Uterus (tissue), 4 donors: ENCODE results near the gene MED31. TPM values are rescaled to one million over a fixed set of nuclear protein-coding genes. Genes with fewer than 3 reads are reported as not detected.

ENCODE experiments used
- DNase-seq, 2 donors: peaks; one replicate each; pipeline ENCODE4 v3.0.0-alpha.2; 2019 to 2020
- H3K27ac ChIP-seq, 2 donors: fragments of 200-600 bp; sonication (generic); 1 replicate in 1 of 2; 2 replicates in 1 of 2; pipeline ENCODE4 v1.5.1; 2016 to 2018
- H3K27me3 ChIP-seq, 2 donors: fragments of 200-600 bp; sonication (generic); one replicate each; pipeline ENCODE4 v1.5.1; 2018 to 2019; ENCODE audit warnings: control low read depth in 1 of 2
- H3K36me3 ChIP-seq, 2 donors: fragments of 200-600 bp; sonication (generic); one replicate each; pipeline ENCODE4 v1.5.1; 2019; ENCODE audit warnings: control low read depth in 1 of 2
- H3K4me1 ChIP-seq, 2 donors: fragments of 200-600 bp; sonication (generic); one replicate each; pipeline ENCODE4 v1.5.1; 2018 to 2019; ENCODE audit warnings: control low read depth in 1 of 2
- H3K4me3 ChIP-seq, 2 donors: fragments of 200-600 bp; sonication (generic); 1 replicate in 1 of 2; 2 replicates in 1 of 2; pipeline ENCODE4 v1.5.1; 2018 to 2019; ENCODE audit warnings: mild to moderate bottlenecking in 1 of 2
- H3K9me3 ChIP-seq, 2 donors: fragments of 200-600 bp; sonication (generic); one replicate each; pipeline ENCODE4 v1.5.1; 2019; ENCODE audit warnings: control low read depth in 1 of 2
- POLR2A ChIP-seq, 2 donors: fragments of 450-650 bp; IDR thresholded peaks; one replicate each; pipeline ENCODE4 v1.6.1; 2016; ENCODE audit warnings: antibody characterized with exemption in 2 of 2, mild to moderate bottlenecking in 1 of 2, moderate library complexity in 1 of 2
- intact Hi-C: fragments of 100-400 bp; cut with DNase I; formaldehyde crosslinking; loops from one replicate; pipeline ENCODE4 v1.15.1; 2023; ENCODE audit warnings: low total_unique reads
- total RNA-seq, 4 donors: library from RNA; depleted of rRNA in 3 of 4; stranded (reverse); fragments of >200 nt in 3 of 4; gene quantifications; one replicate each; pipeline versions ENCODE4 v1.1.0 to v1.2.4, GENCODE V29; 2014 to 2023
- TF ChIP-seq, protein P1 (sequence below), 4 experiments: fragments of 200-600 bp in 2 of 4; fragments of 450-650 bp in 2 of 4; sonication (generic) in 2 of 4; IDR thresholded peaks; one replicate each; pipeline ENCODE4 v1.5.1; 2016 to 2019; ENCODE audit warnings: antibody characterized with exemption in 4 of 4, mild to moderate bottlenecking in 2 of 4, moderate library complexity in 1 of 4
- donor health status: DM: yes; HTN: yes; CAD: no.

MED31 gene
- total RNA-seq, 4 donors from 2014 or later: 1.5 to 49.7 (median 15.7) TPM

DNA sequence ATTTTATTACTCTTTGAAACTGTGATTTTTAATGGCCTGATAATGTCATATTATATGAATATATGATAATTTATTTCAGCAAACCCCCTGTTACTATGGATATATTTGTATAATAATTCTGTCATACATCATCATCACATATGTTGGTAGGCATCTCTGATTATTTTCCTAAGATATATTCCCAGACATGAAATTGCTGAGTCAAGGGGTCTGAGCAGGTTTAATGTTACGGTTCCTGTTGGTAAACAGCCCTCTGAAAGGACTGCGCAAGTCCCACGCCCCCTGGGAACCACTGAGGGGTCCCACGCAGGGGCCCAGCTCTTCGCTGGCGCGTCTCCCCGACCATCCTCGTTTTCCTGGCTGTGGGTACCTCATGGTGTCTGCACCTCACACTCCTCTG, 37.5 kb upstream of the MED31 start:
- Histone ChIP-seq H3K27me3 (no peaks in the 10 kb centered on the region), H3K36me3 (no peaks in the 10 kb centered on the region), H3K4me3 (no peak overlapping the region), H3K27ac (no peak overlapping the region), H3K9me3 (no peaks in the 10 kb centered on the region), H3K4me1 (no peaks in the 10 kb centered on the region)
- DNase-seq: no peak
- intact Hi-C loops: no loop called here
- no peak for TF ChIP-seq POLR2A (IDR thresholded peaks at IDR 0.05)
- TF ChIP-seq, protein P1, sequence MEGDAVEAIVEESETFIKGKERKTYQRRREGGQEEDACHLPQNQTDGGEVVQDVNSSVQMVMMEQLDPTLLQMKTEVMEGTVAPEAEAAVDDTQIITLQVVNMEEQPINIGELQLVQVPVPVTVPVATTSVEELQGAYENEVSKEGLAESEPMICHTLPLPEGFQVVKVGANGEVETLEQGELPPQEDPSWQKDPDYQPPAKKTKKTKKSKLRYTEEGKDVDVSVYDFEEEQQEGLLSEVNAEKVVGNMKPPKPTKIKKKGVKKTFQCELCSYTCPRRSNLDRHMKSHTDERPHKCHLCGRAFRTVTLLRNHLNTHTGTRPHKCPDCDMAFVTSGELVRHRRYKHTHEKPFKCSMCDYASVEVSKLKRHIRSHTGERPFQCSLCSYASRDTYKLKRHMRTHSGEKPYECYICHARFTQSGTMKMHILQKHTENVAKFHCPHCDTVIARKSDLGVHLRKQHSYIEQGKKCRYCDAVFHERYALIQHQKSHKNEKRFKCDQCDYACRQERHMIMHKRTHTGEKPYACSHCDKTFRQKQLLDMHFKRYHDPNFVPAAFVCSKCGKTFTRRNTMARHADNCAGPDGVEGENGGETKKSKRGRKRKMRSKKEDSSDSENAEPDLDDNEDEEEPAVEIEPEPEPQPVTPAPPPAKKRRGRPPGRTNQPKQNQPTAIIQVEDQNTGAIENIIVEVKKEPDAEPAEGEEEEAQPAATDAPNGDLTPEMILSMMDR (IDR thresholded peaks at IDR 0.05): no peak

DNA sequence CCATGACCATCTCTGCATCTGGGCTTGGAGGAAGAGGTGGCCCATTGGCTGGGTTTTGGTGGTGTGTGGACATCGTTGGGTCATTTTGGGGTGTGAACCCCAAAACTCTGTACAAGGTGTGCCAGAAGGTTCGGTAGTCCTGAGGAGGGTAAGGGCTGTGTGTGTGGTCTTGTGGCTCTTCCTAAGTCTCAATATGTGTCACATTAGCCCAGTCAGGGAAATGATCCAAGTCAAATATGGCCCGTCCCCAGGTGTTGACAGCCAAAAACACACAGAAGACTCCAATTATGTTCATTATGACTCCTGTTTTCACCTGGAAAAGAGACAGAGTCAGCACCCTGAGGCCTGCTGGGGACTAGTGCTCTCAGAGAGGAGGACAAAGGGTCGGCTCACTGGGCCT, 34.6 kb upstream of the MED31 start:
- DNase-seq: no peak
- intact Hi-C loops: no loop called here
- Histone ChIP-seq H3K27me3 (no peaks in the 10 kb centered on the region), H3K27ac (no peak overlapping the region), H3K4me1 (no peaks in the 10 kb centered on the region), H3K36me3 (no peaks in the 10 kb centered on the region), H3K4me3 (no peak overlapping the region), H3K9me3 (no peaks in the 10 kb centered on the region)
- TF ChIP-seq, protein P1 (IDR thresholded peaks at IDR 0.05): no peak
- TF ChIP-seq POLR2A (IDR thresholded peaks at IDR 0.05): no peak

DNA sequence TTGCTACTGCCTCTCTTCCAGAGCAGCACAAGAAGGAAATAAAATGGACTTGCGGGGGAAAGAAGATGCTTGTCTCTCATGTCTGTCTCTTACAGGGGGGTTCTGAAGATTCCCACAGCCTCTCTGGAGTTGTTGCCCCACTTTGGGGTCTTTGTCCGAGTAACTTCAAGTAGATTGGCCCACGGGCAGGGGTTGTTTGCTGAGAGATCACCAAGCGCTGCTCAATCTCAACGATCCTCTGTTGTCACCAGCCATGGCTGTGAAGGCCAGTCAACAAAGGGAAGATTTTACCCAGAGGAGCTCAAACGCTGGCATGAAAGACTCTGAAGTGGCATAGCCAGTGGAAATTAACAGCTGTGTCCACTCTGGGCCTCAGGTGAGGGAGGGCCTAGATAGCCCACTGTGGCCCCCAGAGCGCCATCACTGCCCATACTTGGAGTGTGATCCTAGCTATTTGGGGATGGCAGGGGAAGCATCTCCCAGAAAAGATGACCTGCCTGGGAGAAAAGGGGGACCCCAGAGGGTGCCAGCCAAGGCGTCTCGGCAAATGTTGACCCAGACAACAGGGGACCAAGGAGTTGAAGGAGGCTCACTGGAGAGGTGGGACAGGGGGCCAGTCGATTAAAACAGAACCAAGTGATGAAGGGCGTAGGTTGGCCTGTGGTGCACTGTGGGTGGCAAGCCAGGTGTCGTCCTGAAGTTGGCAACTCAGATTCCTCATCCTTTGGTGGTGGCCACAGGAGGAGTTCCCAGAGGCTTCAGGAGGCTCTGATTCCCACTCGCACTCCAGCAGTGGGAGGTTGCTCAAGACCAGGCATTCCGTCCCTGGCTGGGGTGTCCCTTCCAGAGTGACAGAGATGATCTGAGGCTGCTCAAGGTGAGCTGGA, 33.7 kb upstream of the MED31 start:
- intact Hi-C loops: no loop called here
- H3K4me1 ChIP-seq: no peaks in the 10 kb centered on the region
- no peak for TF ChIP-seq POLR2A (IDR thresholded peaks at IDR 0.05)
- TF ChIP-seq, protein P1 (IDR thresholded peaks at IDR 0.05): no peak
- H3K4me3 ChIP-seq: no peak overlapping the region
- H3K36me3 ChIP-seq: no peaks in the 10 kb centered on the region
- H3K27ac ChIP-seq: no peak overlapping the region
- no peaks in the 10 kb centered on the region for H3K9me3 ChIP-seq
- no peak for DNase-seq
- H3K27me3 ChIP-seq: no peaks in the 10 kb centered on the region

DNA sequence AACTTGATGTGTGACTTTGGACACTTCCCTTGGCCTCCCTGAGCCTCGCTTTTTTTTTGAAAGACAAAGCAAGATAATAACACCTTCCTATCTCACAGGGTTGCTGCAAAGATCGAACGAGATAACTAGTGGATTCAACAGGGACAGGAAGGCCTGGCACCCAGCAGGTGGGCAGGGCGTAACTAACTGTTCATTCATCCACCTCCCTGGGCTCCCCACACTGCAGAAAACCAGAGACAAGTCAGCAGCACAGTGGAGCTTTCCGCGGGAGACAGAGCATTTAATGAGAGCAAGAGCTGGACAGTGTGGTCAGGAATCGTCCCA, 33.0 kb upstream of the MED31 start:
- no peak for DNase-seq
- H3K36me3 ChIP-seq: no peaks in the 10 kb centered on the region
- no peak overlapping the region for H3K4me3 ChIP-seq
- no peaks in the 10 kb centered on the region for H3K4me1 ChIP-seq
- H3K27ac ChIP-seq: no peak overlapping the region
- TF ChIP-seq POLR2A (IDR thresholded peaks at IDR 0.05): no peak
- TF ChIP-seq, protein P1 (IDR thresholded peaks at IDR 0.05): no peak
- intact Hi-C loops: no loop called here
- no peaks in the 10 kb centered on the region for H3K27me3 ChIP-seq
- H3K9me3 ChIP-seq: no peaks in the 10 kb centered on the region

DNA sequence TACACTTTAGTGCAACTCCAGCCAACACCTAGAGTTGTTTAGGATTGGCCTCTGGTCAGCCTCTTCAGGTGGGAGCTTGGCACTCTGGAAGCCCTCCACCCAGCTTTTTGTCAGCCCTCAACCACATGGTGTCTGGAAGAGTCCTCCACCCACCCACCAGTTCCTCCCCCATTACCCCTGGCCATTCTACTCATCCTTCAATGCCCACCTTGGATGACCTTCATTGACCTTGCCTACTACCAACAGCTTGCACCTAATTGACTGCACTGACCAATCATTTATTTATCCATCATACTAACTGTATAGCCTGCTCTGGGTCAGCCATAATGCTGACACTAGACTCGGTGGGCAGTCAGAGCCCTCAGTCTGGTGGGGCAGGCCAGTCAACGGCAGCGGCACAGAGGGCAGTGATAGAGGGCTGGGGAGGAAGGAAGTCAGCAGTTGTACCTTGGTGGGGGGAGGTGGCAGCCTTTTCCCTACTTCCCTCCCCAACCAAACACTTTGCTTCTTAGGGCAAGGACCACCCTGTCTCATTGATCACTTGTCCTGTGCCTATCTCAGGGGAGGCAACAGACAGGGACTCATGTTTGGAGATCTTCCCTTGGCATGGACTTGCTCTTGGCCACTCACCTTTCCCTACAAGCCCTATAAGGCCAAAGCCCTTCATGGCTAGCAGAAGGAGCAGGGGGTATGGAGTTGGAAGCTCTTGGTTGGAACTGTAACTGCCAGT, 32.5 kb upstream of the MED31 start:
- TF ChIP-seq POLR2A (IDR thresholded peaks at IDR 0.05): no peak
- TF ChIP-seq, protein P1 (IDR thresholded peaks at IDR 0.05): no peak
- DNase-seq: no peak
- no peak overlapping the region for H3K27ac ChIP-seq
- no peaks in the 10 kb centered on the region for H3K27me3 ChIP-seq
- H3K36me3 ChIP-seq: no peaks in the 10 kb centered on the region
- H3K4me1 ChIP-seq: no peaks in the 10 kb centered on the region
- intact Hi-C loops: no loop called here
- H3K9me3 ChIP-seq: no peaks in the 10 kb centered on the region
- H3K4me3 ChIP-seq: no peak overlapping the region
